Nephron (organoid): ENCODE results near the gene HOXB3.

Experiments used
- H3K27ac Mint-ChIP-seq, 3 experiments: 2 replicates each; pipeline ENCODE4 v1.8.0; 2020; ENCODE audit warnings: mixed read lengths in 3 of 3, mild to moderate bottlenecking in 2 of 3, moderate library complexity in 1 of 3
- H3K27me3 Mint-ChIP-seq: 2 replicates; pipeline ENCODE4 v1.8.0; 2021; ENCODE audit warnings: low read depth, mild to moderate bottlenecking, moderate library complexity, mixed read lengths
- H3K36me3 Mint-ChIP-seq: 2 replicates; pipeline ENCODE4 v1.8.0; 2020; ENCODE audit warnings: low read depth, mixed read lengths
- H3K4me1 Mint-ChIP-seq: 2 replicates; pipeline ENCODE4 v1.8.0; 2020; ENCODE audit warnings: mixed read lengths
- H3K4me3 Mint-ChIP-seq, 3 experiments: 2 replicates each; pipeline ENCODE4 v1.8.0; 2020; ENCODE audit warnings: mild to moderate bottlenecking in 3 of 3, mixed read lengths in 3 of 3, moderate library complexity in 2 of 3
- H3K9me3 Mint-ChIP-seq: 2 replicates; pipeline ENCODE4 v1.8.0; 2020; ENCODE audit warnings: mixed read lengths
- TF ChIP-seq, protein P1 (sequence below), 3 experiments: fragments of 200-600 bp; sonication (generic); IDR thresholded peaks; one replicate each; pipeline ENCODE4 v1.5.0; 2021; ENCODE audit warnings: antibody characterized with exemption in 3 of 3; ENCODE audit not compliant: unreplicated experiment in 3 of 3

HOXB3 gene

DNA sequence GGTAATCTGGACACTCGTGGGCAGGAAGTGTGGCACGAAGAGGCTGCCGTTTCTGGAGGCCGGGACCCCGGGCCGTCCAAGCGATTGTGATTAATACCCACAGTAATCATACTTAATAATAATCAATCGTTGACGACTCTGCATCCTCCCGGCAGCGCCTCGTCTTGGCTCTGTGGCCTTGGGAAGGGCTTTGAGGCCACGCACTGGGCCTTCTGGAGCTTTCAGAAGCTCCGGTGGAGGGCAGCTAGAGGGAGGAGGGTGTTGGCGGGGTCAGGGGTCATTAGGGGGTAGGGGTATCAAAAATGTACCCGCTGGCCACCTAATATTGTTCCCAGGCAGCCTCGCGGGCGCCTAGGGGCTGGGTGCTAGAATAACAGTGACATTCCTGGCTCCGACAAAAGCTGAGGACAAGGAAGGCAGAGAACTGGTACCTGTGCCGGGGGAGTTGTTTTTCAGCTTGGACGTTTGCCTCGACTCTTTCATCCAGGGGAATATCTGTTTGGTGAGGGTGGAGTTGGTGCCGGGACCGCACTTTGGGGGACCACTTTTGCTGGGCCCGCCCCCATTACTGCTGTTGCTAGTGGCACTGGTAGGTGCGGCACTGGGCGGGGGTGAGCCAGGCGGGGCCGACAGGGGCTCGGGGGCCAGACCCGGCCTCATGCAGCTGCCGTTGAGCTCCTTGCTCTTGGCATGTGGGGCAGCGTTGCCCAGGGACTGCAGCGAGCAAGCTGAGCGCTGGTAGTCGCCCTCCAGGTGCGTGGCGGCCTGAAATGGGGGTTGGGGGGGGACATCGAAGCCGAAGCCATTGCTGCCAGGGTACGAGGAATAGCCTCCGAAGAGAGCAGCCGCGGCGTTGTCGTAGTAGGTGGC is 38.2 kb downstream of the HOXB3 start:
- TF ChIP-seq, protein P1, sequence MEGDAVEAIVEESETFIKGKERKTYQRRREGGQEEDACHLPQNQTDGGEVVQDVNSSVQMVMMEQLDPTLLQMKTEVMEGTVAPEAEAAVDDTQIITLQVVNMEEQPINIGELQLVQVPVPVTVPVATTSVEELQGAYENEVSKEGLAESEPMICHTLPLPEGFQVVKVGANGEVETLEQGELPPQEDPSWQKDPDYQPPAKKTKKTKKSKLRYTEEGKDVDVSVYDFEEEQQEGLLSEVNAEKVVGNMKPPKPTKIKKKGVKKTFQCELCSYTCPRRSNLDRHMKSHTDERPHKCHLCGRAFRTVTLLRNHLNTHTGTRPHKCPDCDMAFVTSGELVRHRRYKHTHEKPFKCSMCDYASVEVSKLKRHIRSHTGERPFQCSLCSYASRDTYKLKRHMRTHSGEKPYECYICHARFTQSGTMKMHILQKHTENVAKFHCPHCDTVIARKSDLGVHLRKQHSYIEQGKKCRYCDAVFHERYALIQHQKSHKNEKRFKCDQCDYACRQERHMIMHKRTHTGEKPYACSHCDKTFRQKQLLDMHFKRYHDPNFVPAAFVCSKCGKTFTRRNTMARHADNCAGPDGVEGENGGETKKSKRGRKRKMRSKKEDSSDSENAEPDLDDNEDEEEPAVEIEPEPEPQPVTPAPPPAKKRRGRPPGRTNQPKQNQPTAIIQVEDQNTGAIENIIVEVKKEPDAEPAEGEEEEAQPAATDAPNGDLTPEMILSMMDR (IDR thresholded peaks at IDR 0.05; ENCODE audit: unreplicated experiment in 3 of 3) = no peak
- Mint-ChIP-seq H3K9me3 (no peaks in the 10 kb centered on the region), H3K36me3 (peaks cover 40% of the 10 kb centered on the region), H3K4me1 (peaks cover 76% of the 10 kb centered on the region), H3K4me3 (peak overlapping the region; percentile 65 to 72 (median 67)), H3K27me3 (peaks cover 1% of the 10 kb centered on the region), H3K27ac (peak overlapping the region; percentile 97 to 100 (median 99))

DNA sequence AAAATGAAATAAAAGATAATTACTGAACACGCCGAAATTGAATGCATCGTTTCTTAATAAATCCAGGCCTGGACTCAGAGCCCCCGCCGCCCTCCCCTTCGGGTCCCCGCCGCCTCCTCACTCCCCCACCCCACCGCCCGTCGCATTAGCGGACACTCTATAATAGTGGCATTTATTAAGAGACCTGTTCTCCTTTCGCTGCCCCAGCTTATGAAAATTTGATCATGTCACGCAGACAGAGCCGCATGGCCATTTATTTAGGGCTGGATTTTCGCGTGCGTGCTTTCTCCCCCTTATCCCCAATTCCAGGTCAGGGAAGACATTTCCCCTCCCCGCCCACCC is 38.9 kb downstream of the HOXB3 start:
- Mint-ChIP-seq H3K36me3 (peaks cover 40% of the 10 kb centered on the region), H3K4me3 (peak overlapping the region; percentile 41 to 72 (median 65)), H3K4me1 (peaks cover 76% of the 10 kb centered on the region), H3K9me3 (no peaks in the 10 kb centered on the region), H3K27ac (peak overlapping the region; percentile 97 to 100 (median 99)), H3K27me3 (no peaks in the 10 kb centered on the region)
- TF ChIP-seq, protein P1 (IDR thresholded peaks at IDR 0.05; ENCODE audit: unreplicated experiment in 3 of 3) = no peak

DNA sequence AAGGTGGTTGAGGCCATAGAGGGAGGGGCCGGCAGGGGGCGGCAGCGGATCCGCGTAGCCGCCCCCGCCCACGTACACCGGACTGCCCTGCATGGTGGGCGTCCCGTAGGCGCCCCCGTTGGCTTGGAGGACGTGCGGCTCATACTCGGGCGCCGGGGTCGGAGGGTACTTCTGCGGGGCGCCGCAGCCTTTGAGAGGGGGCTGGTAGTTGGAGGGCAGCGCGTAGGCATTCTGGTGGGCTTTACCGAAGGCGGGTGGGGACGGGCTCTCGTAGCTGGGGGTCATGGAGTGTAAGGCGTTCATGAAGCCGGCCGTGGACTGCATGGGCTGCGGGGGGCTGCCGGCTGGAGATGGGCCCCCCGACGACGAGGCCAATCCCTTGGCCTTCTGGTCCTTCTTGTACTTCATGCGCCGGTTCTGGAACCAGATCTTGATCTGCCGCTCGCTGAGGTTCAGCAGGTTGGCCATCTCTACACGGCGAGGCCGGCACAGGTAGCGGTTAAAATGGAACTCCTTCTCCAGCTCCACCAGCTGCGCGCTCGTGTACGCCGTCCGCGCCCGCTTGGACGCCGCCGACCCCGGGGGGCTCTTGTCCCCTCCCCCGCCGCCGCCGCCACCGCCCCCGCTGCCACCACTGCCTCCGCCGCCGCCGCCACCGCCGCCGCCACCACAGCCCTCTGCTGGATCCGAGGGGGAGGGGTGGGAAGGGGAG is 39.4 kb downstream of the HOXB3 start:
- Mint-ChIP-seq H3K27ac (peak overlapping the region; percentile 99 to 100 (median 99)), H3K36me3 (peaks cover 40% of the 10 kb centered on the region), H3K4me1 (peaks cover 77% of the 10 kb centered on the region), H3K9me3 (no peaks in the 10 kb centered on the region), H3K27me3 (no peaks in the 10 kb centered on the region), H3K4me3 (peak overlapping the region; percentile 54 to 72 (median 65))
- TF ChIP-seq, protein P1 (IDR thresholded peaks at IDR 0.05; ENCODE audit: unreplicated experiment in 3 of 3) = peak in 1 of 3 experiments; percentile 46

DNA sequence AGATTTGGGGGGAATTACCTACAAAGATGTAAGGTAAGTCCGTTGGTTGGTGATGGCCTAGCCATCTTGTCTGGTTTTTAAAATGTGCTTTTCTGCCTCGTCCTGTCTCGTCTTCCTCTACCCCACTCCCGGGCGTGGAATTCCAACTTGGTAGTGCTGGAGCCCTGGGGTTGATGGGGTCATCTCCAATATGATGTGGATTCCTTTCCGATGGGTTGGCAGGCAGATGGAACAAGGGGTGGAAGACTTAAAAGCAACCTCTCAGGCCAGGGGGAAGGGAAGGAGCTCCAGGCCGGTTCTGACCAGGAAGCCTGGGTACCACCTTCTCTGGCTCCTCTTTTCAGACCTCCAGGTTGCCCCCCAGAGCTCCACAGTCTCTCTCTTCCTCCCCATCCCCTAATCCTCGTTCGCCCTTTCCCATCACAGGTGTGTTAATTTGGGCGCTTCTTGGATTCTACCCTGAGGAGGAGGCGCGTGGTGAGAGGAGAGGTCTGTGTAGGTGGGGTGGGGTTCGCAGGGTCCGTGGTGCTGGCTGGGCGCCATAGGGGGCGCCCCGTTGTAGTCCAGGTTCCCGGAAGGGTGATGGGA is 40.0 kb downstream of the HOXB3 start:
- Mint-ChIP-seq H3K27ac (peak overlapping the region; percentile 99 to 100 (median 99)), H3K36me3 (peaks cover 40% of the 10 kb centered on the region), H3K4me1 (peaks cover 77% of the 10 kb centered on the region), H3K4me3 (peak overlapping the region; percentile 47 to 62 (median 54)), H3K9me3 (no peaks in the 10 kb centered on the region), H3K27me3 (no peaks in the 10 kb centered on the region)
- TF ChIP-seq, protein P1 (IDR thresholded peaks at IDR 0.05; ENCODE audit: unreplicated experiment in 3 of 3) = no peak

DNA sequence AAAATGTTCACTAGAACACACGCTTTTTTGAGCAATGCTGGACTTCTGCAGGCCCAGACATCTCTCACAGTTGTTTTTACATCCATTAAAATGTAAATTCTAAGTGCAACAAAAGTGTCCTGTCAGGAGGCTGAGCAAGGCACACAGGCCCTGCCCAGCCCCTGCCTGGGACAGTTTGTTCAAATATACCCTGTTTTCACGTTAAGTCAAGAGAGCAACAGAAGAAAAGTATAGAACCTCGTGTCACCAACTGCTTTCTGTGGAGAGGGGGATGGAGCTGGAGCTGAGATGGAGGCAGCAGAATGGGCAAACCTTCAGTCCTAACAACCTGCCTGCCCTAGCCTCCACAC is 40.8 kb downstream of the HOXB3 start:
- TF ChIP-seq, protein P1 (IDR thresholded peaks at IDR 0.05; ENCODE audit: unreplicated experiment in 3 of 3) = no peak
- peaks cover 78% of the 10 kb centered on the region for H3K4me1 Mint-ChIP-seq

More for the DNA sequence above, 40.8 kb downstream of the HOXB3 start:
- peak overlapping the region; percentile 99 to 100 (median 99) for H3K27ac Mint-ChIP-seq
- H3K4me3 Mint-ChIP-seq = peak overlapping the region; percentile 59 to 76 (median 70)
- no peaks in the 10 kb centered on the region for H3K9me3 Mint-ChIP-seq
- peaks cover 40% of the 10 kb centered on the region for H3K36me3 Mint-ChIP-seq
- H3K27me3 Mint-ChIP-seq = no peaks in the 10 kb centered on the region
